HG03060 (cell line): Measurements from ENCODE around the gene PRAMEF9.
"Not testable (repeated sequence)": the region's sequence is repeated elsewhere in the genome, so short reads cannot be mapped to it uniquely, and the experiment has no call there.

Experiments used
- ATAC-seq: cut with Tn5 transposase; IDR thresholded peaks from one replicate; pipeline ENCODE4 v1.9.1; 2021; ENCODE audit warnings: low read depth, moderate number of reproducible peaks; ENCODE audit not compliant: unreplicated experiment

PRAMEF9 gene

DNA sequence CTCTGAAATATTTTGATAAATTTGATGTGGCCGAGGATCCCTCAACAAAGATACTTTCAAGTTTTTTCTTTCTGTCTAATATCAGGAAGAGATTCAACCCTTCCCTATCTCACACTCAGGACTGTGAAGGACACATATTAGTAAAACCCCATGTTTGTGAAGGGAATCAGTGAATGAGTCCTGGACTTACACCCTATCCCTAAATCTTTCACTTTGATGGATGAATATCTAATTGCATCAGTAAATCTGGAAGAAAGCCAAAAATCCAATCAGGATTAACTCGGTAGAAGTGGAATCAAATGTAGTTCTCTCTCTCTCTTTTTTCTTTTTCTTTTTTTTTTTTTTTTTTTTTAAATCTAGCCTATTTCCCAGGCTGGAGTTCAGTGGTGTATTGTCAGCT lies at the start of gene PRAMEF9:
TSS of gene PRAMEF9 (plus strand) at position 301 of the 400 bp plus-strand sequence. CDS start 3,433 bp downstream, outside the sequence.
- ATAC-seq, result not testable (repeated sequence)

DNA sequence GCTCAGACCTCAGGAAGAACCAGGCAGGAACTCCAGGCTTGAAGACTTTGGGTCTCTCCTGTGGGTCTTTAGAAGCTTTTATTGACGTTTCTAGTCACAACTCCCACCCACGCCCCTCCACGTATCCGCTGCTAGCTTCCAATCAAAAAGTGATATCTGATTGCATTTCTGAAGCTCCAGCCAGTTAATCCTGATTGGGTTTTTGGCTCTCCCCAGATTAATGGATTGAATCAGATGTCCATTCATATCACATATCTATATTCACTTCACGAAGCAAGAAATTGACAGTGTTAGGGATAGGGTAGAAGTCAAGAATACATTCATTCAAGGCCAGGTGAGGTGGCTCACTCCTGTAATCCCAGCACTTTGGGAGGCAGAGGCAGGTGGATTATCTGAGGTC lies 15.7 kb upstream of the PRAMEF9 start, which contains the start of gene PRAMEF26:
TSS of gene PRAMEF26 (minus strand) at position 101 of the 400 bp plus-strand sequence. CDS start 2,914 bp downstream, outside the sequence.
- not testable (repeated sequence) for ATAC-seq

DNA sequence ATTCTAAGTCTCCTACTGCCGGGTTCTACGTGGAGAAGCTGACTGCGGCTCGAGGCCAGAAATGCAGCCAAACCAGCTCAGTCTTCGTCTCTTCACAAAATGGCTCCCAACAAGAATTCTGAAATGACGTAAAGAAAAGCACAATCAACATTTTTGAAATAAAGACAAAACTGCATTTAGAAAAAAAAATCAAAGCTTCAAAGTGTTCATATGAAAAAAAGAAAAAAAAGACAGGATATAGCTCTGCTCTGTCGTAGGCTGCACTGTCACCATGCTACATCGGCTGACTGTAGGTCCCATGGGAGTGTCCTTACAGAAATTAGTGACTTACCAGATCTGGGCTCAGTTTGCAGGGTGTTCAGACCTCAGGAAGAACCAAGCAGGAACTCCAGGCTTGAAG lies 6.1 kb upstream of the PRAMEF9 start, which contains the start of gene HNRNPCL4:
TSS of gene HNRNPCL4 (minus strand) at position 101 of the 400 bp plus-strand sequence. CDS start 164 bp downstream, outside the sequence.
- ATAC-seq, result not testable (repeated sequence)

DNA sequence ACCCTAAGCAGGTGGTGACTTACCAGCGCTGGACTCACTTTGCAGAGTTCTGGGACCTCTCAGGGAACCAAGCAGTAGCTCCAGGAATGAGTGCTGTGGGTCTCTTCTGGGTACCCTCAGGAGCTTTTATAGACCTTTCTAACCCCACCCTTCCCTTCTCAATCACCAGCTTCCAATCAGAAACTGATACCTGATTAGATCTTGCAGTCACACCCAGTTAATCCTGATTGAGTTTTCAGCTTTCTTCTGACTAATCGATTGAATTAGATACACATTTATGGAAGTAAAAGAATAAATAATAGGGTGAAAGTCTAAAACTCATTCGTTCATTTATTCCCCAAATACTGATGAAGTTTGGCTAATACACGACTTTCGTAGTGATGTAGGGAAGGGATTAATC lies 29.7 kb downstream of the PRAMEF9 start, which contains the start of gene PRAMEF13:
TSS of gene PRAMEF13 (minus strand) at position 101 of the 400 bp plus-strand sequence. CDS start 1,820 bp downstream, outside the sequence.
- not testable (repeated sequence) for ATAC-seq

DNA sequence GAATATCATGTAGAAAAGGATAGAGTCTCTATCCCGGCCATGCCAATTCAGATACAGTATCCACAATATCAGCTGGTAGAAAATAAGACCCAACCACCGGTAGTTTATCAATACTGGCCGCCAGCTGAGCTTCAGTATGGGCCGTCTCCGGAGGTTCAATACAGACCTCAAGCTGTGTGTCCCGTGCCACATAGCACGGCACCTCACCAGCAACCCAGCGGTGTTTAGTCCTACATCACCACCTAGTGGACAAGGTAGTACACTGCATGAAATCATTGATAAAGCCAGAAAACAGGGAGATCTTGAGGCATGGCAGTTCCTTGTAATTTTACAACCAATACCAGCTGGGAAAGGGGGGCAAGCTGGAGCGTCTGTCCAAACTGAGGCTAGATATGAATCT lies 37.1 kb downstream of the PRAMEF9 start:
- ATAC-seq, result not testable (repeated sequence)

DNA sequence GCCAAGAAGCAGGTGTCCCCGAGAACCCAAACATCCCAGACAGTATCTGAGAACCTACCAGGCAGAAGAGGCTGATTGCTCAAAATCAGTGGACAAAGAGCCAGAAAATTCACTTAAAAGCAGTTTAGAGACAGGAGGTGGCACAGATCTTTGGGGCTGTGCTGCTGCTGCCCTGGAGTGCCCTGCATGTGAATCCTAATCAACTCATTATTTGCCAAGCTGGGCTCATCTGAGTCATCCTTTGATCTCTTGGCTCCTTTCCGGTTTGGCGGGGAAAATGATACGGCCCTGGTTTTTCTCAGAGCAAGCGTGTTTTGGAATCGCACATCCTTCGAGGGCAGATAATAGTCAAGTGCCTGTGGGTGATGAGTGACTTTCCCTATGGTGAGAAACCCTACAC lies 45.0 kb downstream of the PRAMEF9 start:
- ATAC-seq, result not testable (repeated sequence)

DNA sequence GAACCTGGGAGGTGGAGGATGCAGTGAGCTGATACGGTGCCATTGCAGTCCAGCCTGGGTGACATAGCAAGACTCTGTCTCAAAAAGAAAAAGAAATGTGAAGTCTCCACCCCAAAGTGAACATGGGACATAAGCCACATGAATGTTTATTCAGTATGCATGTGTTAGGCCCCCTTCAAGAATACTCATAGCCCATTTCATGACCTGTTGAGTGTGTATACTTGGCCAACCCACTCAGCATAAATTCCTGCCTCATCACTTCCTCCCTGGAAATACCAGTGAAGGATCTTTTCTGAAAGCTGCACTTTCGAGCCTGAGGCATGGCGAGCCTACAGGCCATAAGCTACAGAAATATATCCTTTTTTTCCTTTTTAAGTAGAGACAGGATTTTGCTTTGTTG lies 47.6 kb downstream of the PRAMEF9 start:
- not testable (repeated sequence) for ATAC-seq

DNA sequence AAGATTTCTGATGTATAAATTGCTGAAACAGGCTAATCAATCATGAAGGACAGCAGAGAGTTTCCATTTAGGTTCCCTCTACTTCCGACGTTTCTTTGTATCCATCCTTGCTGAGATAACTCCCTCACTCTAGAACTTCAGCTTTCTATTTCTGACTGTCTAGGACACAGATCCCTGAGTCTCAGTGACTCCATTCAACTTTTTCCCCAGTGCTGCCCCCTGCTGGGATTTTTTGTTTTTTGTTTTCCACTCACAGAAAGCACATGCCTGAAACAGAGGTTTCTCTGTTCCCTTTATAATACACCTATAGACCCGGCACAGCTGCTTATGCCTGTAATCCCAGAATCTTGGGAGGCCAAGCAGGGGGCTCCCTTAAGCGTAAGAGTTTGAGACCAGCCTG lies 51.1 kb downstream of the PRAMEF9 start:
- ATAC-seq, result not testable (repeated sequence)

DNA sequence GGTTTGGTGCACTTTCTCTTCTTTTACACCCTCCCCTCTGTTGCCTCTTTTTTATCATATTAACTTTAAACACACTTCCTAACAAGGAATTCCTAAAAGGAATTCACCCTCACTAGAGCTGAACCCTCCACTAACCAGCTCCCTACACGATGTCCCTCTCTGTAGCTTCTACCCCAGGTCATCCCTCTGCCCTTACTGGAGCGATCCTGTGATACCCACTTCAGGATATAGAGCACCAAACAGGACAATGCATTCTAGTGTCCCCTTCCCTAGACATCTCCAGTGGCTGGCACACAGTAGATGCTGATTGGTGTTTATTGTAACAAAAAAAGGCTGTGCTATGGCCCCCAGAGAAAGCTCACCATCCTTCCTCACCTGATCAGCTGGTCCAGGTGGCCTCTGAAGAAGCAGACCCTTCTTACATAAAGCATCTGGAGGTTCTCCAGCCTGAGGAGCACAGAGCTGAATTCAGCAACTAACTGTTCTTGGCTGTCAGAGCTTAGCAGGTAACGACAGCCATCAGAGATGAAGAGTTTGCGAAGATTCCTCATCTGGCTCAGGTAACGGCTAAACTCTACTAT lies 52.9 kb downstream of the PRAMEF9 start:
- no peak for ATAC-seq

DNA sequence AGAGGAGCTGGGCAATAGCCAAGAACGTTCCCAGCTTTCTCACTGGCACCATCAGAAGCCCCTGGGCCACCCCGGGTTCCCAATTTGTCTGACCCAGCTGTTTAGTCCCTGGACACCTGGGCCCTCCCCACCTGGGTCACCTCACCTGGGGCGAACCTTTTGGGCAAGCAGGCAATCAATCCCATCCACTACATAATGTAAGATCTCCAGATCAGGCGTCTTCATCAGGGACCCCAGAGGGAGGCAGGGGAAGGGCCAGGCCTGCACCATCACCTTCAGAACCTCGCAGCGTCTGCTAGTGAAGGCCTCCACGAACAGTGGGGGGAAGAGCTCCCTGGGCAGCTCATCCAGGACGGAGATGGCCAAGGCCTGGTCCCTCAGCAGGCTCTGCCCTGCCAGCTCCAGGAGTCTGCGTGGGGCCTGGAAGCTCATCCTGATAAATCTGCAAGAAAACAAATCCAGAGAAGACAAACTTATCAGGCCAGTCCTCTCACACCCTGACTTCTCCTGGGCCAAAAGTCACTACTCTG lies 54.1 kb downstream of the PRAMEF9 start, which contains the start of gene PRAMEF18:
TSS of gene PRAMEF18 (minus strand) at position 480 of the 530 bp plus-strand sequence. CDS start at position 432, 48 bp downstream.
- ATAC-seq, result not testable (repeated sequence)

DNA sequence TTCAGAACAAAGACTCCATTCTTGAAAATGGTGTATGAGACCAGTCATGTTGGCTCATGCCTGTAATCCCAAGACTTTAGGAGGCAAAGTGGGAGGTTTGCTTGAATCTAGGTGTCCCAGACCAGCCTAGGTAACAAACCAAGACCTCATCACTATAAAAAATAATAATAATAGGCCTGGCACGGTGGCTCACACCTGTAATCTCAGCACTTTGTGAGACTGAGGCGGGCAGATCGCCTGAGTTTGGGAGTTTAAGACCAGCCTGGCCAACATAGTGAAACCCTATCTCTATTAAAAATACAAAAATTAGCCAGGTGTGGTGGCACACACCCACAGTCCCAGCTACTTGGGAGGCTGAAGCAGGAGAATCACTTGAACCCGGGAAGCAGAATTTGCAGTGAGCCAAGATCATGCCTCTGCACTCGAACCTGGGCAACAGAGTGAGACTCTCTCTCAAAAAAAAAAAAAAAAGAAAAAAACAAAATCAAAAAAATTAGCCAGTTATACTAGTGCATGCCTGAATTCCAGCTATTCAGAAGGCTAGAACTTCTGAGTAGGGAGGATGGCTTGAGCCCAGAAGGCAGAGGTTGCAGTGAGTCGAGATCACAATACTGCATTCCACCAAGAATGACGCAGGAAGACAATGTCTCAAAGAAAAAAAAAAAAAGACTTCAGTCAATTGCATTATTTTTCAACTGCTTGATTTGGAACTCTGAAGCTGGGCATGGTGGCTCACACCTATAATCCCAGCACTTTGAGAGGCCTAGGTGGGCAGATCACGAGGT lies 55.8 kb downstream of the PRAMEF9 start:
- ATAC-seq, result not testable (repeated sequence)

DNA sequence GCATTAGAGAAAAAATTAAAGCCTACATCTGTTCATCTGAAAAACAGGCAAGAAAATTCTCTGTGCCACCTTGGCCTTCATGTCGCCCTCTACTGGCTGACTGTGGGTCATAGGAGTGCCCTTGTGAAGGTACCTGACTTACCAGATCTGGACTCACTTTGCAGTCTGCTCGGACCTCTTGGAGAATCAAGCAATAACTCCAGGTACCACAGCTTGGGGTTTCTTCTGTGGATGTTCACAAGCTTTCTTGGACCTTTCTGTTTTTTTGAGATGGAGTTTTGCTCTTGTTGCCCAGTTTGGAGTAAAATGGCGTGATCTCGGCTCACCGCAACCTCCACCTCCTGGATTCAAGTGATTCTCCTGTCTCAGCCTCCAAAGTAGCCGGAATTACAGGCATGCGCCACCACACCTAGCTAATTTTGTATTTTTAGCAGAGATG lies 56.7 kb downstream of the PRAMEF9 start:
- ATAC-seq, result no peak
